Erythroblast (primary cell): ENCODE results near the gene ACSF3.

Experiments
- GATA1 ChIP-seq: IDR thresholded peaks from 2 replicates; pipeline ENCODE4 v1.6.1; 2011; ENCODE audit warnings: low read depth, mild to moderate bottlenecking, control low read depth, low read length, moderate library complexity
- POLR2A ChIP-seq: IDR thresholded peaks from 2 replicates; pipeline ENCODE4 v1.6.1; 2011; ENCODE audit warnings: mild to moderate bottlenecking, low read length

DNA sequence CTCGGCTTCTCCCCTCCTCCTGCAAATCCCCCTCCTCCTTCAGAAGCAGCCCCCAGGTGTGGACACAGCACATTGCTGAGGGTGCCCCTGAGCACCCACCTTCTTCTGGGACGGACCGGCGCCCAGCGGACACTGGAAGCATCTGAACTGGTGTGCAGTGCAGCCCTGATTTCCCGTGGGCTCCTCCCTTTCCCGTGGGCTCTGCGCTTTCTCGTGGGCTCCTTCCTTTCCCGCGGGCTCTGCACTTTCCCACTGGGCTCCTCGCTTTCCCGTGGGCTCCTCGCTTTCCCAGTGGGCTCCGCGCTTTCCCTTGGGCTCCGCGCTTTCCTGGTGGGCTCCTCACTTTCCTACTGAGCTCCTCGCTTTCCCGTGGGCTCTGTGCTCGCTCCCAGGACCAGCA lies 32.6 kb upstream of the ACSF3 start:
- TF ChIP-seq POLR2A: no peak
- no peak for TF ChIP-seq GATA1
